H1 (cell line): ENCODE results near the gene GZMA. TPM values are rescaled to one million over a fixed set of nuclear protein-coding genes. Genes with fewer than 3 reads are reported as not detected.

Source experiments
- CTCF ChIA-PET: fragments of 300-600 bp; sonication (Branson Sonifier 250); formaldehyde crosslinking; loops from one replicate; lab custom pipeline; 2021; ENCODE audit not compliant: partially characterized antibody; lab: Charles Lee
- POLR2A ChIA-PET: fragments of 300-600 bp; sonication (Branson Sonifier 250); formaldehyde crosslinking; loops from one replicate; lab custom pipeline; 2021; ENCODE audit warnings: inconsistent platforms; ENCODE audit not compliant: partially characterized antibody; lab: Charles Lee
- DNase-seq, 2 experiments: peaks; one replicate each; pipeline versions ENCODE4 v3.0.0 to v3.0.0-alpha.2; 2010 to 2022; ENCODE audit warnings: low spot score in 2 of 2, low read depth in 1 of 2, mixed read lengths in 1 of 2
- FAIRE-seq: peaks from 2 replicates; lab custom pipeline; 2011; peaks lifted over from hg19 to GRCh38; lab: Jason Lieb, UNC
- H2AFZ ChIP-seq: 2 replicates; pipeline ENCODE4 v1.8.1; 2012; ENCODE audit warnings: low read length, inconsistent platforms
- H2AK5ac ChIP-seq: 2 replicates; pipeline ENCODE4 v1.6.1; 2013; ENCODE audit warnings: low read depth, low read length
- H2BK120ac ChIP-seq: replicated peaks from 2 replicates; pipeline ENCODE3; 2013; ENCODE audit warnings: low read depth, low read length, inconsistent platforms
- H2BK12ac ChIP-seq: 2 replicates; pipeline ENCODE4 v1.6.1; 2013; ENCODE audit warnings: low read depth, low read length
- H2BK15ac ChIP-seq: 2 replicates; pipeline ENCODE4 v1.6.1; 2013; ENCODE audit warnings: low read length
- H2BK20ac ChIP-seq: 2 replicates; pipeline ENCODE4 v1.6.1; 2013; ENCODE audit warnings: low read length
- H2BK5ac ChIP-seq: 2 replicates; pipeline ENCODE4 v1.6.1; 2013; ENCODE audit warnings: low read depth, low read length
- H3K14ac ChIP-seq: 2 replicates; pipeline ENCODE4 v1.6.1; 2013; ENCODE audit warnings: inconsistent platforms; ENCODE audit not compliant: insufficient read length
- H3K18ac ChIP-seq: 2 replicates; pipeline ENCODE4 v1.6.1; 2013; ENCODE audit warnings: low read length; ENCODE audit errors: extremely low read depth
- H3K23ac ChIP-seq: 2 replicates; pipeline ENCODE4 v1.6.1; 2013; ENCODE audit warnings: inconsistent platforms; ENCODE audit not compliant: insufficient read length
- H3K23me2 ChIP-seq: 2 replicates; pipeline ENCODE4 v1.6.1; 2013; ENCODE audit warnings: low read depth, low read length
- H3K27ac ChIP-seq: 2 replicates; pipeline ENCODE4 v1.6.1; 2011; ENCODE audit warnings: low read depth, low read length, inconsistent platforms
- H3K27me3 ChIP-seq, 4 experiments: replicated peaks in 1 of 4; 1 replicate in 1 of 4; 2 replicates in 3 of 4; pipeline versions ENCODE4 v1.6.1 to v1.8.1; 2011 to 2013; ENCODE audit warnings: low read length in 3 of 4, mild to moderate bottlenecking in 3 of 4, inconsistent platforms in 2 of 4, mixed read lengths in 2 of 4, moderate library complexity in 1 of 4; ENCODE audit not compliant: control insufficient read depth in 3 of 4, insufficient read depth in 3 of 4; ENCODE audit errors: extremely low read depth in 1 of 4
- H3K36me3 ChIP-seq, 4 experiments: 2 replicates each; pipeline versions ENCODE4 v1.6.1 to v1.8.1; 2011 to 2013; ENCODE audit warnings: mild to moderate bottlenecking in 4 of 4, low read length in 3 of 4, moderate library complexity in 2 of 4, control low read depth in 1 of 4, inconsistent platforms in 1 of 4; ENCODE audit not compliant: insufficient read depth in 4 of 4, control insufficient read depth in 2 of 4
- H3K4ac ChIP-seq: replicated peaks from 2 replicates; pipeline ENCODE3; 2013; ENCODE audit warnings: low read length, low read depth, mixed read lengths, inconsistent platforms; ENCODE audit not compliant: insufficient read length
- H3K4me1 ChIP-seq, 4 experiments: replicated peaks in 1 of 4; 1 replicate in 1 of 4; 2 replicates in 3 of 4; pipeline versions ENCODE4 v1.6.1 to v1.8.1; 2011 to 2013; ENCODE audit warnings: low read length in 3 of 4, inconsistent platforms in 2 of 4, mixed read lengths in 1 of 4; ENCODE audit not compliant: insufficient read depth in 4 of 4, control insufficient read depth in 3 of 4
- H3K4me2 ChIP-seq, 2 experiments: 2 replicates each; pipeline versions ENCODE4 v1.6.1 to v1.8.1; 2011 to 2013; ENCODE audit warnings: low read depth in 2 of 2, low read length in 2 of 2, control low read depth in 1 of 2, inconsistent platforms in 1 of 2, mild to moderate bottlenecking in 1 of 2; ENCODE audit not compliant: insufficient read depth in 1 of 2
- H3K4me3 ChIP-seq, 4 experiments: fragments of 200-600, 300-600 bp in 1 of 4; sonication (generic), shearing (Covaris generic), sonication (Bioruptor Twin) in 1 of 4; 2 replicates each; pipeline versions ENCODE4 v1.5.1 to v1.8.1; 2011 to 2016; ENCODE audit warnings: low read length in 4 of 4, low read depth in 3 of 4, control low read depth in 2 of 4, inconsistent platforms in 2 of 4, mild to moderate bottlenecking in 2 of 4, mixed read lengths in 1 of 4, moderate library complexity in 1 of 4; ENCODE audit not compliant: insufficient read depth in 2 of 4; ENCODE audit errors: extremely low read depth in 1 of 4
- H3K56ac ChIP-seq: replicated peaks from 2 replicates; pipeline ENCODE3; 2013; ENCODE audit warnings: low read depth, mild to moderate bottlenecking, mixed read lengths, low read length, inconsistent platforms; ENCODE audit not compliant: insufficient read length
- H3K79me1 ChIP-seq: 2 replicates; pipeline ENCODE4 v1.6.1; 2013; ENCODE audit warnings: low read depth, low read length, control low read depth
- H3K79me2 ChIP-seq, 2 experiments: 2 replicates each; pipeline versions ENCODE4 v1.6.1 to v1.8.1; 2012 to 2013; ENCODE audit warnings: low read length in 2 of 2, mild to moderate bottlenecking in 2 of 2, inconsistent platforms in 1 of 2; ENCODE audit not compliant: insufficient read depth in 2 of 2, control insufficient read depth in 1 of 2
- H3K9ac ChIP-seq, 4 experiments: replicated peaks in 1 of 4; 1 replicate in 1 of 4; 2 replicates in 3 of 4; pipeline versions ENCODE4 v1.6.1 to v1.8.1; 2011 to 2013; ENCODE audit warnings: low read depth in 3 of 4, low read length in 3 of 4, control low read depth in 2 of 4, mild to moderate bottlenecking in 2 of 4, moderate library complexity in 2 of 4, inconsistent platforms in 1 of 4; ENCODE audit errors: extremely low read depth in 1 of 4
- H3K9me3 ChIP-seq, 2 experiments: 2 replicates each; pipeline versions ENCODE4 v1.6.1 to v1.8.1; 2012 to 2013; ENCODE audit warnings: mild to moderate bottlenecking in 2 of 2, moderate library complexity in 2 of 2, control low read depth in 1 of 2, inconsistent platforms in 1 of 2, low read depth in 1 of 2, low read length in 1 of 2, mixed read lengths in 1 of 2; ENCODE audit not compliant: insufficient read depth in 2 of 2
- H4K20me1 ChIP-seq, 2 experiments: replicated peaks in 1 of 2; 2 replicates each; pipeline versions ENCODE3 to v1.8.1; 2011 to 2013; ENCODE audit warnings: inconsistent platforms in 2 of 2, low read length in 2 of 2, mild to moderate bottlenecking in 1 of 2; ENCODE audit not compliant: insufficient read depth in 2 of 2, control insufficient read depth in 1 of 2
- H4K5ac ChIP-seq: 2 replicates; pipeline ENCODE4 v1.6.1; 2013; ENCODE audit warnings: low read length, low read depth, mixed read lengths, inconsistent platforms; ENCODE audit not compliant: insufficient read length
- H4K8ac ChIP-seq: 2 replicates; pipeline ENCODE4 v1.8.0; 2013; ENCODE audit warnings: mild to moderate bottlenecking, moderate library complexity, low read length, inconsistent platforms; ENCODE audit not compliant: insufficient read depth; ENCODE audit errors: extremely low read depth
- H4K91ac ChIP-seq: replicated peaks from 2 replicates; pipeline ENCODE3; 2013; ENCODE audit warnings: low read length, mixed read lengths, inconsistent platforms; ENCODE audit not compliant: insufficient read length
- ASH2L ChIP-seq: fragments of 200-600, 300-600 bp; sonication (generic); IDR thresholded peaks from one replicate; pipeline ENCODE4 v1.7.1; 2017; ENCODE audit warnings: low read length
- POLR2AphosphoS5 ChIP-seq: IDR thresholded peaks from 2 replicates; pipeline ENCODE4 v1.6.1; 2011; ENCODE audit warnings: low read depth, low read length
- POU5F1 ChIP-seq: IDR thresholded peaks from 2 replicates; pipeline ENCODE4 v1.6.1; 2011; ENCODE audit warnings: low read depth, mild to moderate bottlenecking, low read length, moderate library complexity
- TBP ChIP-seq: IDR thresholded peaks from 2 replicates; pipeline ENCODE4 v1.6.1; 2011; ENCODE audit warnings: low read depth, low read length, improper control_type of control experiment
- TEAD4 ChIP-seq: IDR thresholded peaks from 2 replicates; pipeline ENCODE4 v1.6.1; 2012; ENCODE audit warnings: low read depth, low read length, inconsistent platforms, mixed read lengths
- WGBS, 2 experiments: shearing (Covaris generic) in 1 of 2; methylation state at CpG; one replicate each; pipeline versions ENCODE4 v1.1.6 to v1.1.7; 2013 to 2015; ENCODE audit warnings: low lambda C conversion rate in 2 of 2, mixed read lengths in 2 of 2, inconsistent platforms in 1 of 2, low coverage in 1 of 2, missing lambda C conversion rate in 1 of 2; ENCODE audit not compliant: insufficient replicate concordance in 2 of 2, insufficient coverage in 1 of 2, insufficient read length in 1 of 2; ENCODE audit errors: extremely low coverage in 1 of 2, missing lambda C conversion rate in 1 of 2; 5-methylcytosine and 5-hydroxymethylcytosine counted together
- polyA plus RNA-seq, 7 experiments: library from polyadenylated mRNA; depleted of rRNA in 3 of 7; stranded (reverse) in 5 of 7; unstranded in 2 of 7; fragments of >200 nt in 5 of 7; fragments of 200-250 nt in 2 of 7; gene quantifications; 1 replicate in 5 of 7; 2 replicates in 1 of 7; 4 replicates in 1 of 7; pipeline versions ENCODE4 v1.2.1 to v1.2.3, GENCODE V29; 2011 to 2013; ENCODE audit warnings: missing spikeins in 2 of 7, mixed read lengths in 2 of 7
- total RNA-seq: library from RNA; stranded (reverse); fragmentation: NEBNext Ultra II Directional; extraction: Animal tissue kit (Norgen Biotek cat#: 25700); gene quantifications from 2 replicates; pipeline ENCODE4 v1.2.1, GENCODE V29; 2021

The GZMA gene
- total and polyA plus RNA-seq, 2 of the 8 experiments (the other 6 are each of a cell fraction or from before 2014, with no cell fraction given): not detected

- Histone ChIP-seq H3K27ac (no peak overlapping the region), H3K14ac (no peak overlapping the region), H3K4me1 (no peaks in the 10 kb centered on the region), H3K18ac (no peak overlapping the region), H3K27me3 (no peaks in the 10 kb centered on the region), H4K91ac (no peak overlapping the region), H3K79me2 (no peaks in the 10 kb centered on the region), H3K23me2 (no peaks in the 10 kb centered on the region), H3K56ac (no peak overlapping the region), H4K8ac (no peak overlapping the region), H2BK120ac (no peak overlapping the region), H3K23ac (no peak overlapping the region), H3K4ac (no peak overlapping the region), H2AFZ (no peak overlapping the region), H3K79me1 (no peaks in the 10 kb centered on the region), H4K20me1 (no peaks in the 10 kb centered on the region), H4K5ac (no peak overlapping the region), H3K36me3 (no peaks in the 10 kb centered on the region), H2BK20ac (no peak overlapping the region), H2BK5ac (no peak overlapping the region), H3K9me3 (no peaks in the 10 kb centered on the region), H2BK15ac (no peak overlapping the region), H3K4me2 (no peak overlapping the region), H2AK5ac (no peak overlapping the region), H2BK12ac (no peak overlapping the region), H3K9ac (no peak overlapping the region), H3K4me3 (no peak overlapping the region)
- POLR2A ChIA-PET: interaction anchor here (0.6 kb wide), 1 partner anchor 329 kb away, joined by 3 read pairs; no protein-coding TSS in a partner anchor
- CTCF ChIA-PET: interaction anchor here (1.1 to 1.3 kb wide), 5 partner anchors 23 to 237 kb away, joined by 3 to 5 read pairs (median 3); partner anchors contain the start of gene GPX8
- 97% methylated on average over 2 of the region's 2 CpGs; no CpG with 5 or more reads in 1 of the 2 experiments for WGBS, 2 experiments
- FAIRE-seq (no peak), DNase-seq (no peak)
- TF ChIP-seq POLR2AphosphoS5 (no peak), TEAD4 (no peak), TBP (no peak), POU5F1 (no peak), ASH2L (no peak)
These were observed 1.8 kb downstream of the GZMA start for GRCh38 chr5:55104036-55104772.
